OCI-LY3 (cell line): ENCODE measurements around the gene RESP18.

ENCODE experiments used
- H2AFZ ChIP-seq: fragments of 200-600, 300-600 bp; shearing (Covaris generic); 2 replicates; pipeline ENCODE4 v1.6.0; 2014; ENCODE audit warnings: antibody characterized with exemption, low read depth, low read length
- H3K27ac ChIP-seq: fragments of 200-600, 300-600 bp; sonication (generic); 2 replicates; pipeline ENCODE4 v1.5.1; 2014; ENCODE audit warnings: mild to moderate bottlenecking, low read length, moderate library complexity, mixed read lengths
- H3K27me3 ChIP-seq: fragments of 200-600, 300-600 bp; sonication (generic); 2 replicates; pipeline ENCODE4 v1.6.1; 2014; ENCODE audit warnings: low read depth, low read length, mixed read lengths
- H3K36me3 ChIP-seq: fragments of 200-600, 300-600 bp; sonication (generic); replicated peaks from 2 replicates; pipeline ENCODE3; 2014; ENCODE audit warnings: low read depth, low read length, mixed read lengths
- H3K4me1 ChIP-seq: fragments of 300-600, 200-600 bp; sonication (generic); 2 replicates; pipeline ENCODE4 v1.6.1; 2014; ENCODE audit warnings: low read length, mixed read lengths
- H3K4me2 ChIP-seq: fragments of 200-600, 300-600 bp; sonication (generic); 2 replicates; pipeline ENCODE4 v1.6.1; 2014; ENCODE audit warnings: low read length, mixed read lengths
- H3K4me3 ChIP-seq: fragments of 300-600, 200-600 bp; sonication (generic); 2 replicates; pipeline ENCODE4 v1.5.1; 2014; ENCODE audit warnings: antibody characterized with exemption, mild to moderate bottlenecking, low read length, moderate library complexity
- H3K79me2 ChIP-seq: fragments of 300-600, 200-600 bp; shearing (Covaris generic); 2 replicates; pipeline ENCODE4 v1.6.1; 2014; ENCODE audit warnings: mild to moderate bottlenecking, low read length, mixed read lengths
- H3K9ac ChIP-seq: fragments of 300-600, 200-600 bp; shearing (Covaris generic); 2 replicates; pipeline ENCODE4 v1.6.0; 2014; ENCODE audit warnings: mild to moderate bottlenecking, low read length, moderate library complexity
- H3K9me3 ChIP-seq: fragments of 200-600, 300-600 bp; shearing (Covaris generic); 2 replicates; pipeline ENCODE4 v1.6.1; 2014; ENCODE audit warnings: low read length, mixed read lengths; ENCODE audit not compliant: insufficient read depth
- H4K20me1 ChIP-seq: fragments of 200-600, 300-600 bp; sonication (generic); 2 replicates; pipeline ENCODE4 v1.6.1; 2016; ENCODE audit warnings: low read length, mixed read lengths; ENCODE audit not compliant: insufficient read depth
- EZH2phosphoT487 ChIP-seq: fragments of 200-600 bp; shearing (Covaris generic); IDR thresholded peaks from 2 replicates; pipeline ENCODE4 v1.6.1; 2018; ENCODE audit warnings: antibody characterized with exemption, mixed run types, low read depth
- TF ChIP-seq, protein P1 (sequence below): fragments of 200-600, 300-600 bp; sonication (generic); IDR thresholded peaks from 2 replicates; pipeline ENCODE4 v1.5.1; 2014; ENCODE audit warnings: antibody characterized with exemption, low read length, low read depth

Gene RESP18

DNA sequence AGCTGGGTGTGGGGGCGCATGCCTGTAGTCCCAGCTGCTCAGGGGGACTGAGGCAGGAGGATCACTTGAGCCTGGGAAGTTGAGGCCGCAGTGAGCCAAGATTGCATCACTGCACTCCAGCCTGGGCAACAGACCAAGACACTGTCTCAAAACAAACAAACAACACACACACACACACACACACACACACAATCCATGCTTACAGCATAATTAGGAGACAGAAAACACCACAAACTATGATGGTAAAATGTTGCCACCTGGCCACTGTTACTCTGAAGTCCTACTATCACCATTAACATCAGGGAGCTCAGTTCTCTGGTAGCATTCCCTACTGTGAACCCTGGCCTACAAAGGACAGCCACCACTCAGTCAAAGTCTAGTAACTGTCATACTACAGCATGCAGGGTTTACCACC lies 36.9 kb upstream of the RESP18 start:
- TF ChIP-seq EZH2phosphoT487, result no peak
- TF ChIP-seq, protein P1, sequence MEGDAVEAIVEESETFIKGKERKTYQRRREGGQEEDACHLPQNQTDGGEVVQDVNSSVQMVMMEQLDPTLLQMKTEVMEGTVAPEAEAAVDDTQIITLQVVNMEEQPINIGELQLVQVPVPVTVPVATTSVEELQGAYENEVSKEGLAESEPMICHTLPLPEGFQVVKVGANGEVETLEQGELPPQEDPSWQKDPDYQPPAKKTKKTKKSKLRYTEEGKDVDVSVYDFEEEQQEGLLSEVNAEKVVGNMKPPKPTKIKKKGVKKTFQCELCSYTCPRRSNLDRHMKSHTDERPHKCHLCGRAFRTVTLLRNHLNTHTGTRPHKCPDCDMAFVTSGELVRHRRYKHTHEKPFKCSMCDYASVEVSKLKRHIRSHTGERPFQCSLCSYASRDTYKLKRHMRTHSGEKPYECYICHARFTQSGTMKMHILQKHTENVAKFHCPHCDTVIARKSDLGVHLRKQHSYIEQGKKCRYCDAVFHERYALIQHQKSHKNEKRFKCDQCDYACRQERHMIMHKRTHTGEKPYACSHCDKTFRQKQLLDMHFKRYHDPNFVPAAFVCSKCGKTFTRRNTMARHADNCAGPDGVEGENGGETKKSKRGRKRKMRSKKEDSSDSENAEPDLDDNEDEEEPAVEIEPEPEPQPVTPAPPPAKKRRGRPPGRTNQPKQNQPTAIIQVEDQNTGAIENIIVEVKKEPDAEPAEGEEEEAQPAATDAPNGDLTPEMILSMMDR, result no peak
- no peak overlapping the region for H3K27ac ChIP-seq
- peaks cover 2% of the 10 kb centered on the region for H3K4me1 ChIP-seq
- no peaks in the 10 kb centered on the region for H3K9me3 ChIP-seq
- H3K79me2 ChIP-seq, result no peaks in the 10 kb centered on the region
- peaks cover 5% of the 10 kb centered on the region for H3K36me3 ChIP-seq
- no peaks in the 10 kb centered on the region for H4K20me1 ChIP-seq
- no peaks in the 10 kb centered on the region for H3K27me3 ChIP-seq
- no peak overlapping the region for H2AFZ ChIP-seq
- H3K4me3 ChIP-seq, result no peak overlapping the region
- H3K9ac ChIP-seq, result no peak overlapping the region
- H3K4me2 ChIP-seq, result no peak overlapping the region

DNA sequence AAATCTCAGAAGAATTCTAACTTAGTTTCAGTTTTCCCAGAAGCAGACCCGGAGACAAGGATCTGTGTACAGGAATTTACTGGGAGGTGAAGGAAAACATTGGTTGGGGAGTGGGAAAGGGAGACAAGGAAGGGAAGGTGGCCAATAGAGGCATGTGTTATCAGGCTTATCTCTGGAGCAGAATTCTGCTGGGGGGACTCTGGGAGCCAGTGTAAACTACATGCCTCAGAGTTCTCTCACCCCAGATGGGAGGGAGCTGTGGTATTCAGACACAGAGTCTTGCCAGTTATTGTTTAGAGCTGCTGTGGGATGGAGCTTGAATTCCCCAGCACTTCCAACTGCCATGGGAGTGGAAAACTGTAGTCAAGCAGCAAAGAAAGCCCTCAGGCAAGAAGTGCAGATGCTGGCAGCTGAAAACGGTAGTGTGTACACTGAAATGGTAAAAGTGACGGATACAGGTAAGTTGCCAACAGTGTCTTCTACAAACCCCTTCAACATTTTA lies 36.2 kb upstream of the RESP18 start:
- Histone ChIP-seq H3K4me3 (no peak overlapping the region), H3K4me2 (no peak overlapping the region), H3K9me3 (no peaks in the 10 kb centered on the region), H3K36me3 (no peaks in the 10 kb centered on the region), H2AFZ (no peak overlapping the region), H4K20me1 (no peaks in the 10 kb centered on the region), H3K27ac (no peak overlapping the region), H3K9ac (no peak overlapping the region), H3K79me2 (no peaks in the 10 kb centered on the region), H3K4me1 (peaks cover 9% of the 10 kb centered on the region), H3K27me3 (no peaks in the 10 kb centered on the region)
- TF ChIP-seq, protein P1, result no peak
- TF ChIP-seq EZH2phosphoT487, result no peak

DNA sequence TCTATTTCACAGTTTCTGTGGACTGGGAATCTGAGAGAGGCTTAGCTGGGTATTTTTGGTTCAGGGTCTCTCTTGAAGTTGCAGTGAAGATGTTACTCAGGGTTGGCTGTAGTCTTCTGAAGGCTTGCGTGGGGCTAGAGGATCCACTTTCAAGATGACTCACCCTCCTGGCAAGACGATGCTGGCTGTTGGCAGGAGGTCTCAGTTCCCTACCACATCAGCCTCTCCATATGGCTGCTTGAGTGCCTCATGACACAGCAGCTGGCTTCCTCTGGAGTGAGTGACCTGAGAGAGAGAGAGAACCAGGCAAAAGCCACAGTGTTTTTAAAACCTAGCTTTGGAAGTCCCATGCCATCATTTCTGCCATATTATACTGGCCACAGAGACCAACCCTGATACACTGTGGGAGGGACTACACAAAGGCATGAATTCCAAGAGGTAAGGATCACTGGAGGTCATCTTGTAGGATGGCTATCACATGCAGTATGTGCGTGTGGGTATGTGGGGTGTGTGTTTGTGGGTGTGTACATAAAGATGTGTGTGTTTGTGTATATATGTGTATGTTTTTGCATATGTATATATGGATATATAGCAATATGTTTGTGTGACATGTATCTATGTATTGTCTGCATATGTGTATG lies 30.1 kb upstream of the RESP18 start:
- peak overlapping the region; percentile 53; the same call in 1 of the 2 replicates for H3K4me3 ChIP-seq
- H3K9ac ChIP-seq, result peak overlapping the region; percentile 28; the same call in 1 of the 2 replicates
- peaks cover 28% of the 10 kb centered on the region for H3K4me1 ChIP-seq
- no peaks in the 10 kb centered on the region for H3K27me3 ChIP-seq
- H3K4me2 ChIP-seq, result peak overlapping the region; percentile 82
- no peak overlapping the region for H2AFZ ChIP-seq
- TF ChIP-seq, protein P1, result no peak
- H3K79me2 ChIP-seq, result no peaks in the 10 kb centered on the region
- no peaks in the 10 kb centered on the region for H4K20me1 ChIP-seq
- no peaks in the 10 kb centered on the region for H3K9me3 ChIP-seq
- H3K36me3 ChIP-seq, result no peaks in the 10 kb centered on the region
- peak overlapping the region; percentile 79 for H3K27ac ChIP-seq

DNA sequence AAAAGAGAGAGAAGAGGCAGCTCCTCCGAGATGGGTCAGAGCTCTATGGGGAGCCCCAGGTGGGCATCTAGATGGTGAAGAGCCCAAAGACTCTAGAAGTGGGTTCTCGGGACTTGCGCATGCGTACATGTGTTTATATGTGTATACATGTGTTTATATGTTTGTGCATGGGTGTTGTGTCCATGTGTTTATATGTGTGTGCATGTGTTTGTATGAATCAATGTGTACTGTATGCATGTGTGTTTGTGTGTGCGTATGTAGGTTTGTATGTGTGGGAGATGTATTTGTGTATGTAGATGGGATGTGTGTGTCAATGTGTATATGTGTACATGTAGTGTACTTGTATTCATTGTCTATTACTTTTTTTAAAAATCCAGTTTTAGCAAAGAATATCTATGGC lies 29.5 kb upstream of the RESP18 start:
- Histone ChIP-seq H3K4me1 (peaks cover 28% of the 10 kb centered on the region), H3K27me3 (no peaks in the 10 kb centered on the region), H3K27ac (peak overlapping the region; percentile 79), H3K36me3 (no peaks in the 10 kb centered on the region), H2AFZ (no peak overlapping the region), H3K9ac (no peak overlapping the region), H3K4me3 (no peak overlapping the region), H3K9me3 (no peaks in the 10 kb centered on the region), H4K20me1 (no peaks in the 10 kb centered on the region), H3K79me2 (no peaks in the 10 kb centered on the region), H3K4me2 (peak overlapping the region; percentile 82)
- TF ChIP-seq, protein P1, result no peak
- TF ChIP-seq EZH2phosphoT487, result no peak
